HG03439 (cell line): ENCODE data around the gene SLC6A17.

Source experiments
- ATAC-seq: cut with Tn5 transposase; IDR thresholded peaks from one replicate; pipeline ENCODE4 v1.9.1; 2021; ENCODE audit warnings: mild to moderate bottlenecking, moderate library complexity; ENCODE audit not compliant: unreplicated experiment

SLC6A17 gene

GRCh38 chr1:110201157-110201825 lies 51.0 kb downstream of the SLC6A17 start:
- ATAC-seq = no peak

DNA sequence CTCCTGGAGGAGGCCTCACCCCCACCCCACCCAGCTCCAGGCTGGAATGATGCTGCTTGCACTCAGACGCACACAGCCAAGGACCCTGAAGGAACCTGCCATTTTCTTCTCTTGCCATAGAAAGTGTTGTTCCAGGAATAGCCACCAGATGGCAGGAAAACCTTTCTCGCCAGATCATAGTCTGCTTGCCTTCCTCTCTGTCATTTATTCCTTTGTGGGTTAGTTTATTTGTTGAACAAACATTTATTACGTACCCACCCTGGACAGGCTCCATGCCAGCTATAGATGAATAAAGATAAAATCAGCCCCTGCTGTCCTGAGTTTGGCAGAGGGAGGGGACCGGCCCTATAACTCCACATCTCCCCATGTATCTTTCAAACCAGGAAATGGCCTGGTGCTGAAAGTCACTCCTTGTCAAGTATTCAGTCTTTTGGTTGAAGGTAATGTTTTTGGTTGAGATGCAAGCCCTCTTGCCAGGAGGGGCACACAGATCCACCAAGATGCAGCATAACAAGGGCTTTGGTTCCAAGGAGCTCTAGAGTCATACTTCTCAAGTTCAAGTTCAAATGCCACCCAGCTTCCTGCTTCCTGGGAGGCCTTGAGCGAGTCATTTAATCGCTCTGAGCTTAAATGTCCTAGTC lies 52.8 kb downstream of the SLC6A17 start:
- ATAC-seq = no peak

- ATAC-seq = no peak
Observed at GRCh38 chr1:110205156-110205555, 54.9 kb downstream of the SLC6A17 start.

- no peak for ATAC-seq
Observed at GRCh38 chr1:110205591-110206155, 55.4 kb downstream of the SLC6A17 start.

DNA sequence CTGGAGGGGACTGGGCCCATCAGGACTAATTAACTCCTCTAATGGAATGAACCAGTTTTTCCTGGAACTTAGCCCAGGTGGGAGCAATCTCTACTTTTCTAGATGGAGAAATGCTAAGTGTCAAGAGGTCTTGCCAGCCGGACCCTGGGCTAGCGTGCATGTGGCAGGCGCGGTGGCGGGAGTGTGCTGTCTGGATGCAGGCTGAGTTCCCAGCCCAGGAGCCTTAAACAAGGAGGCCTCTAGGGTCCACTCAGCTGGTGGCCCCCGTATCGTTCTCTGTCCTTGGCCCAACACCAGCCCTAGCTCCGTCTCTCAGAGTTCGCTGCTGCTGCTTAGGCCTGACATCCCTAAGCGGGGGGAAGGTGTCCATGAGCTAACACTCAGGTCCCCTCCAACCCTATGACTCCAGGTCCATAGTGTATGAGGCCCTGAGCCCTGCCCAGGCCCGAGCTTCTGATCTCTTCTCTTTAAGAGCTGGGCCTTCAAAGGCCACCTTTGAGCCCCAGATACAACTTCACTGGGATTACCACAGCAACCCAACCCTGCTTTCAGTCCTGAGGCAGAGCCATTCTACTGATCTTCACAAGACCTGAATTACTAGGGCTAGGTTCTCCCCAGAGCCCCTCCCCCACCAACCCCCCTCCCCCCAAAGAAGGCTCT lies 56.1 kb downstream of the SLC6A17 start:
- ATAC-seq = no peak

DNA sequence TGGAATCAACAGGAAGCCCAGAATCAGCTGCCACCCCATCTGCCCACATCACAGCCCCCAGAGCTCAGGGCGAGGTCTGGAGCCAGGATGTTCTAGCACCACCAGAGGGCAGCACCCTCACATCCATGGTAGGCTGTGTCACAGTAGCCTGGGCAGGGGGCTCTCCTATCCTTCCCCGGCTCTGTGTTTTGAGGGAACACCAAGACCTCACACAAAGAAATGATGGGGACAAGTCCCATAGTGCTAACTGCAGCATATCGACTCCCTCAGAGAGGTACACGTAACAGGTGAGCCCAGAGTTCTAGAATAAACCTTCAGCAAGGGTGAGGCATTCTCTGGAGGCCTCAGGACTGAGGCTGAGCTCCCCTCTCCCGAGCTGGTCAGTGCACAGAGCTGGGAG lies 57.5 kb downstream of the SLC6A17 start:
- no peak for ATAC-seq

DNA sequence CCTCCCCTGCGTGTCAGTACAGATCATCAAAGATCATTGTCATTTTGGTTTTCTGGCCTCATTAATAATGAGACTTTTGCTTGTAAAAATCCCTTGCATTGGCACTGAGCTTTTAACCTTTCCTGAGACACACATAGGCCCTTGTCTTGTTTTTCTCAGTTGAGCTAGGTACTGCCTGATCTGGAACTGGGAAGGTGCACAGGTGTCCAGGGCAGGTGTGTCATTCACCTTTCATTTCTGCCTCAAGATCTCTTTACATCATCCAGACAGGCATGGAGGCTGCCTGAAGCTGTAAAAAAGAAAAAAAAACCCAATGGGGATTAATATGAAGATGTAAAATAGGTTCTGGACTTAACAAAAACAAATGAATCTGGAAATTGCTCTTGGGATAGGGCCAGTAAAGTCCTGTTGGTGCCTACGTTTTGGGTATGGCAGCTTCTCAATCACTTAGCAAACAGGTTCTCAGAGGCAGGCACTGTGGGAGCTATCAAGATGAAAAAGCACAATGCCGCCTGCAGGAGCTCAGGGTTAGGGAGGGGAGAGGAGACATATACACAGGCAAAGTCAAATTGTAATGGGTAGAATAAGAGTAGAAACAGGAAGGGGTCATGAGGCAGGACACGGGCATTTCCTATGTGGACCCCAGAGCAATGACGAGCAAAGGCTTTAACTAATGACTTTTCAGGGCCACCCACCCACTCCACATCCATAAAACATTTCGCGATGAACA lies 58.8 kb downstream of the SLC6A17 start:
- ATAC-seq = no peak

GRCh38 chr1:110209715-110210603 lies 59.7 kb downstream of the SLC6A17 start, which contains the start of gene KCNC4:
KCNC4 (plus strand) TSS chr1:110210314; CDS start chr1:110211500, 1,186 bp downstream.
- peak; percentile 82 for ATAC-seq

GRCh38 chr1:110210604-110211495 lies 60.6 kb downstream of the SLC6A17 start:
- ATAC-seq = peak; percentile 32

DNA sequence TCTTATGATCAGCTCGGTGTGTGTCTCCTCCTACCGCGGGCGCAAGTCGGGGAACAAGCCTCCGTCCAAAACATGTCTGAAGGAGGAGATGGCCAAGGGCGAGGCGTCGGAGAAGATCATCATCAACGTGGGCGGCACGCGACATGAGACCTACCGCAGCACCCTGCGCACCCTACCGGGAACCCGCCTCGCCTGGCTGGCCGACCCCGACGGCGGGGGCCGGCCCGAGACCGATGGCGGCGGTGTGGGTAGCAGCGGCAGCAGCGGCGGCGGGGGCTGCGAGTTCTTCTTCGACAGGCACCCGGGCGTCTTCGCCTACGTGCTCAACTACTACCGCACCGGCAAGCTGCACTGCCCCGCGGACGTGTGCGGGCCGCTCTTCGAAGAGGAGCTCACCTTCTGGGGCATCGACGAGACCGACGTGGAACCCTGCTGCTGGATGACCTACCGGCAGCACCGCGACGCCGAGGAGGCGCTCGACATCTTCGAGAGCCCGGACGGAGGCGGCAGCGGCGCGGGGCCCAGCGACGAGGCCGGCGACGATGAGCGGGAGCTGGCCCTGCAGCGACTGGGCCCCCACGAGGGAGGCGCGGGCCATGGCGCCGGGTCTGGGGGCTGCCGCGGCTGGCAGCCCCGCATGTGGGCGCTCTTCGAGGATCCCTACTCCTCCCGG lies 61.3 kb downstream of the SLC6A17 start:
- no peak for ATAC-seq

- ATAC-seq = no peak
Observed at GRCh38 chr1:110212169-110213142, 62.2 kb downstream of the SLC6A17 start.

- no peak for ATAC-seq
Observed at GRCh38 chr1:110213143-110213540, 62.8 kb downstream of the SLC6A17 start.

GRCh38 chr1:110214454-110215404 lies 64.4 kb downstream of the SLC6A17 start:
- no peak for ATAC-seq

GRCh38 chr1:110215621-110216515 lies 65.6 kb downstream of the SLC6A17 start:
- no peak for ATAC-seq

- ATAC-seq = no peak
Observed at GRCh38 chr1:110216844-110217444, 66.7 kb downstream of the SLC6A17 start.
